Measurements from ENCODE around the gene TSPAN7. TPM values are rescaled to one million over a fixed set of nuclear protein-coding genes. Genes with fewer than 3 reads are reported as not detected.

Gene TSPAN7
- total RNA-seq, 1 donor from 2014 or later: 54.0 TPM

- no peaks in the 10 kb centered on the region for H3K9me3 Mint-ChIP-seq (ENCODE audit: unreplicated experiment)
- H3K4me1 Mint-ChIP-seq (ENCODE audit: low read depth, unreplicated experiment): no peaks in the 10 kb centered on the region
- H3K4me3 Mint-ChIP-seq (ENCODE audit: unreplicated experiment): no peak overlapping the region
- no peak for DNase-seq
- no peak overlapping the region for H3K27ac Mint-ChIP-seq (ENCODE audit: unreplicated experiment)
- H3K36me3 Mint-ChIP-seq (ENCODE audit: unreplicated experiment): no peaks in the 10 kb centered on the region
- no peak for TF ChIP-seq CTCF (IDR thresholded peaks at IDR 0.05; ENCODE audit: partially characterized antibody, unreplicated experiment)
- H3K27me3 Mint-ChIP-seq (ENCODE audit: unreplicated experiment): no peaks in the 10 kb centered on the region
These were observed 8.6 kb upstream of the TSPAN7 start for GRCh38 chrX:38552721-38553120.

DNA sequence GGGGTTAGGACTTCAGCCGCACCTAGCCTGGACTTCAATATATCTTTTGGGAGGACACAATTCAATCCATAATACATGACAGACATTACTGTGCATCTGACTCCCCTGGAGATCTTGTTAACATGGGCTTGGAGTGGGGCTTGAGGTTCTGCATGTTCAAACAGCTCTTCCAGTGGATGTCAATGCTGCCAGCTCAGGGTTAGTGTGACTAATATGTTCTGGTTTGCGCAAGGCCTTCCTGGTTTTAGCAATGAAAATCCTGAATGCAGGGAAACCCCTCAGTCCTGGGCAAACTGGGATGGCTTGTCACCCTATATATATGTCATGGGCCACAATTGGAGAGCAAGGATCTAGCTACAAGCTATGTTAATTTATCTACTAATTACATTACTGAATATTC, 2.7 kb upstream of the TSPAN7 start:
- H3K4me1 Mint-ChIP-seq (ENCODE audit: low read depth, unreplicated experiment): no peaks in the 10 kb centered on the region
- H3K9me3 Mint-ChIP-seq (ENCODE audit: unreplicated experiment): peaks cover 5% of the 10 kb centered on the region
- H3K36me3 Mint-ChIP-seq (ENCODE audit: unreplicated experiment): no peaks in the 10 kb centered on the region
- TF ChIP-seq CTCF (IDR thresholded peaks at IDR 0.05; ENCODE audit: partially characterized antibody, unreplicated experiment): no peak
- no peak for DNase-seq
- no peak overlapping the region for H3K27ac Mint-ChIP-seq (ENCODE audit: unreplicated experiment)
- no peak overlapping the region for H3K4me3 Mint-ChIP-seq (ENCODE audit: unreplicated experiment)
- no peaks in the 10 kb centered on the region for H3K27me3 Mint-ChIP-seq (ENCODE audit: unreplicated experiment)

GRCh38 chrX:38560776-38561125, 591 bp upstream of the TSPAN7 start:
- Mint-ChIP-seq H3K27me3 (ENCODE audit: unreplicated experiment) (no peaks in the 10 kb centered on the region), H3K4me1 (ENCODE audit: low read depth, unreplicated experiment) (no peaks in the 10 kb centered on the region), H3K9me3 (ENCODE audit: unreplicated experiment) (peaks cover 5% of the 10 kb centered on the region), H3K36me3 (ENCODE audit: unreplicated experiment) (no peaks in the 10 kb centered on the region), H3K27ac (ENCODE audit: unreplicated experiment) (no peak overlapping the region), H3K4me3 (ENCODE audit: unreplicated experiment) (peak overlapping the region; percentile 49)
- DNase-seq: no peak
- TF ChIP-seq CTCF (IDR thresholded peaks at IDR 0.05; ENCODE audit: partially characterized antibody, unreplicated experiment): no peak

DNA sequence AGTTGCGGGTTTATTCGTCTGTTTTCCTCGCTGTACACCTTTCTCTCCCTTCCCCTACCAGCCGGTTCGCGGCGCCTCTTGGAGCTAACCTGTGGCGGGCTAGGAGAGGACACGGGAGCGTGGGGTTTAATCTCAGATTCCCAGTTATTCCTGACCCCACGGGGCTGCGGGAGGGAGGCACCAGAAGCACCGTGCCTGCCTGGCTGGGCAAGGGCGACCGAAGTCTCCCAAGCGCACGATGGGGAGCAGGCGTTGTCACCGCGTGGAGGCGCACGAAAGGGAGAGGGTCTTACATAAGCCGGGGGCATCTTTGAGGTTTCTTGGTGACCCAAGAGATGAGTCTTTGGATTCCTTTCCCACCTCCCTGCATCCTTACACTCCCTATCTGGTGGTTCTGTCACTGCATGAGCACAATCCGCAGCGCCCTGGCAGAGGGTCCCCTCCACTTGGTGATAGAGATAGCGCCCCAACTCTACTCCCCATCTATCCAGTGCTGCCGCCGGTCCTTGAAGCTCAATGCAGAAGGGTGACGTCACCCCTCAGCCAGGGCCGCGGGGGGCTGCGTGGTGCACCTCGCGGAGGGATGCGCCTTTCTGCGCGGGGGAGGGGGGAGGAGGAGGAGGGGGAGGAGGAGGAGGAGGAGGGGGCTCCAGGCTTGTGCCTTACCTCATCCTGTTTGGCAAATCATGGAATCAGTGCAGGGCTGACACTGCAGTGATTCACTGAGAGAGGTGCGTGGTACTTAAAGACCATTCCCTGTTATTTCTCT, 793 bp downstream of the TSPAN7 start:
- peak; percentile 69 for DNase-seq
- H3K27ac Mint-ChIP-seq (ENCODE audit: unreplicated experiment): peak overlapping the region; percentile 90
- H3K36me3 Mint-ChIP-seq (ENCODE audit: unreplicated experiment): no peaks in the 10 kb centered on the region
- H3K27me3 Mint-ChIP-seq (ENCODE audit: unreplicated experiment): no peaks in the 10 kb centered on the region
- H3K9me3 Mint-ChIP-seq (ENCODE audit: unreplicated experiment): peaks cover 5% of the 10 kb centered on the region
- no peaks in the 10 kb centered on the region for H3K4me1 Mint-ChIP-seq (ENCODE audit: low read depth, unreplicated experiment)
- H3K4me3 Mint-ChIP-seq (ENCODE audit: unreplicated experiment): peak overlapping the region; percentile 92
- TF ChIP-seq CTCF (IDR thresholded peaks at IDR 0.05; ENCODE audit: partially characterized antibody, unreplicated experiment): no peak

DNA sequence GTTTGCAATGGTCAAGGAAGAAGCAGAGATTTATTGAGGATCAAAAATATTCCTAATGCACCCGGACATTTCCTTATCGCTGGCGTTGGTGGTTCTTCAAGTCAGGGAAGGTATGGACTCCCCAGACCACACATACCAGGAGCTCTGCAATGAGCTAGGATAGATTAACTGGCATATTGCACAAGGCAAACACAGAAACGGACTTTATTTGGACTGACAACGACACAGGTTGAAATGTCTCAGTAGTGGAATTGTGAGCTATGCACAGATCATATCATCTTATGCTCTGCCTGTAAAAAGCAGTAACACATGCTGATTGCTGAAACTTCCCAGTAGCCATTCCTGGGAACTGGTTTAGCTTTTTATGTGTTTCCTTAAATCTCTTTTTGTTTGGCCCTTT, 1.7 kb downstream of the TSPAN7 start:
- Mint-ChIP-seq H3K27ac (ENCODE audit: unreplicated experiment) (peak overlapping the region; percentile 87), H3K36me3 (ENCODE audit: unreplicated experiment) (no peaks in the 10 kb centered on the region), H3K4me3 (ENCODE audit: unreplicated experiment) (peak overlapping the region; percentile 92), H3K4me1 (ENCODE audit: low read depth, unreplicated experiment) (no peaks in the 10 kb centered on the region), H3K27me3 (ENCODE audit: unreplicated experiment) (no peaks in the 10 kb centered on the region), H3K9me3 (ENCODE audit: unreplicated experiment) (peaks cover 5% of the 10 kb centered on the region)
- DNase-seq: no peak
- TF ChIP-seq CTCF (IDR thresholded peaks at IDR 0.05; ENCODE audit: partially characterized antibody, unreplicated experiment): no peak
